ENCODE results near the gene IFI27.

IFI27 gene

GRCh38 chr14:94102768-94103482, 7.6 kb upstream of the IFI27 start:
- no peak for DNase-seq (ENCODE audit: low spot score)

- DNase-seq (ENCODE audit: low spot score): no peak
These were observed 6.9 kb upstream of the IFI27 start for GRCh38 chr14:94103554-94104150.

GRCh38 chr14:94104731-94105130, 5.8 kb upstream of the IFI27 start:
- DNase-seq (ENCODE audit: low spot score): peak; percentile 12

DNA sequence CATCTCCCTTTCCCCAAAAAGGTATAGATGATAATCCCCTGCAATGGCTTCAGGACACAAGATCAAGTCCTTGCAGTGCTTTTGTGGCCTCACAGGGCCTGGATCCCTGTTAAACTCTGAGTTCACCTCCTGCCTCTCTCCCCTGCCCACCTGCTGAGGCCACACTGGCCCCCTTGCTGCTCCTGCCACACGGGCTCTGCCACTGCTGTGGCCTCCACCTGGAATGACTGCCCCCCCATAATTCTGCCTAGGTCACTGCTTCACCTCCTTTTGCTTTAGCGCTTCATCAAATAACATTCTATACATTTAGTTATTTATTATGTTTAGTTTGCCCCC, 653 bp upstream of the IFI27 start:
- DNase-seq (ENCODE audit: low spot score): no peak

- no peak for DNase-seq (ENCODE audit: low spot score)
These were observed 950 bp downstream of the IFI27 start for GRCh38 chr14:94111276-94112095.

GRCh38 chr14:94112513-94113063, 2.1 kb downstream of the IFI27 start:
- DNase-seq (ENCODE audit: low spot score): no peak

DNA sequence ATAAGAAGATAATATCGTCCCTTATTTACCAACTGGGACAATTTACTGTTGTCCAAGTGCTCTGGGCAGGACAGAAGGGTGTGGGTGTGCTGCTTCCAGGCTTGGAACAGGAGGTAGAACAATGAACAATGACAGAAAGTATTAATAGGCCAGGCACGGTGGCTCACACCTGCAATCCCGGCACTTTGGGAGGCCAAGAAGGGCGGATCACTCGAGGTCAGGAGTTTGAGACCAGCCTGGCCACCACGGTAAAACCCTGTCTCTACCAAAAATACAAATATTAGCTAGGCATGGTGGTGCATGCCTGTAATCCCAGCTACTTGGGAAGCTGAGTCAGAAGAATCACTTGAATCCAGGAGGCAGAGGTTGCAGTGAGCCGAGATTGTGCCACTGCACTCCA, 2.5 kb downstream of the IFI27 start:
- DNase-seq (ENCODE audit: low spot score): no peak

DNA sequence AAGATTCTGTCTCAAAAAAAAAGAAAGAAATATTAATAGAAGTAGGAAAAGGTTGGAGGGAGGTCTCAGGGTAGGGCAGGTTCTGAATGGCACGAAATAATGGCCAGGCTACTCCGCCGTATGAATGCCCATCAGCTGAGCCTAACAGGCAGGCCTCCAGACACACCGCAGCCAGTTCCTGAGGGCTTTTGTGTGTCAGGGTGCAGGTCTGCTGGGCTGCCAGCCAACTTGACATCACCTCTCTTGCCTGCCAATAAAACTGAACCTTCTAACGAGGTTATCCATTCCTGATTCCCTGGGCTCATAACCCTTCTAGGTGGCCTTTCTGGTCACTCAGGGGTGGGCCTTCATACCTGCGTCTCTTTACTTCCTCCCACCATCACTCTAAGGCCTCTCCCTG, 3.0 kb downstream of the IFI27 start:
- no peak for DNase-seq (ENCODE audit: low spot score)

GRCh38 chr14:94113908-94114588, 3.5 kb downstream of the IFI27 start:
- DNase-seq (ENCODE audit: low spot score): no peak

GRCh38 chr14:94114589-94115057, 4.1 kb downstream of the IFI27 start:
- DNase-seq (ENCODE audit: low spot score): no peak

GRCh38 chr14:94115058-94115591, 4.6 kb downstream of the IFI27 start:
- DNase-seq (ENCODE audit: low spot score): peak; percentile 62

DNA sequence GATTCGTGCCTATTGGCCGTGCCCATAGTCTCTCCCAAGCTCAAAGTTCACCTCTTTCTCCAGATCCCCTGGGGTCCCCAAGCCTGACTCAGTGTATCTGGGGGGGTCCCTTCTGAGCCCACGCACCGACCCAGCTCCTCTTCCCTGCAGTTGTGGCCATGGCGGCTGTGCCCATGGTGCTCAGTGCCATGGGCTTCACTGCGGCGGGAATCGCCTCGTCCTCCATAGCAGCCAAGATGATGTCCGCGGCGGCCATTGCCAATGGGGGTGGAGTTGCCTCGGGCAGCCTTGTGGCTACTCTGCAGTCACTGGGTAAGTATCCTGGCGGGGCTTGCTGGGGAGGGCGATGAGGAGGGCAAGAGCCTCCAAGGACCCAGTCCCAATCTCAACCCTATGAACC, 5.1 kb downstream of the IFI27 start:
- no peak for DNase-seq (ENCODE audit: low spot score)

- no peak for DNase-seq (ENCODE audit: low spot score)
These were observed 6.2 kb downstream of the IFI27 start for GRCh38 chr14:94116701-94117100.

- no peak for DNase-seq (ENCODE audit: low spot score)
These were observed 7.3 kb downstream of the IFI27 start for GRCh38 chr14:94117856-94118255.

DNA sequence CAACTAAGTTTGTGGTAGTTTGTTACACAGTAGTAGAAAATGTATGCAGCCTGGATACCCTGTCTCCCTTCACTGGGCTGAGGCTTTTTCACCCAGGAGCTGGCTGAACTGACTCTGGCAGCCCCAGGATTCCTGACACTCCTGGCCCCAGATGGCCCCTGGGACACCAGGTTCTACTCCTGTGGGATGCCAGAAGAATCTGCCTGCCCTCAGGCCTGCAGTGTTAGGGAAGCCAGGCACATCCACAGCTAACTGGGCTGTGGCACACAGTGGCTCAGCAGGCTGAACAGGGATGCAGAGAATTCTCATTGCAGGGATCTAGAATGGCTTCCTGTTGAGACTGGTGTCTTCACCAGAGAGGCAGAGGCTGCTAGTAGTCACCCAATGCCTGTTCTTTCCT, 8.5 kb downstream of the IFI27 start:
- DNase-seq (ENCODE audit: low spot score): no peak

DNA sequence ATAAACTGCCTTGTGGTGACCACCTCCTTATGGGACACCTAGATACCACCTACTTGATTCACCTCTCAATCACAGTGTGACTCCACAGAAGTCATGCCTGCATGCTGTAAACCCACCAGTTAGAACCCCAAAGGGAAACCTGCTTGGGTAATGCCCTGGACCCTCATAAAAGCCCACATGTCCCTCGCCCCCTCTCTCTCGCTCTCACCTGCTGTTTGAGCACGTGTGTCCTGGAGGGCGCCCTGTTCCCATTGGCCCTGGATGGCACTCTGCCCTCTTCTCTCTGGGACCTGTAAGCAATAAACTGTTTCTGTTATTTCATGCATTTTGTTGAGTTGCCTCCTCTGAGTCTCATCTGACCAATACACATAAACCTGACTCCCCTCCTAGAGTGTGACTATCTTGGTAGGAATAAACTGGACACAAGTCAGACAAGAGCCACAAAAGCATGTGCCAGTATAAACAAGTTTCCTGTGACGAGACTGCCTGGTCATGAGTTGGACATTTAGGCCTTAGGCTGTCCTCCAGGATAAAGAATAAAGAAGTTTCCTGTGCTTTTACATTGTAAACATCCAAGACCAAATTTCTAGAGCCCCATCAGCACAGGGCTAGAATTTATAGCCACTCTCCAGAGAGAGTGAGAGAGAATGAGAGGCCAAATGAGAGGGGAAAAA, 10.3 kb downstream of the IFI27 start:
- DNase-seq (ENCODE audit: low spot score): no peak

- no peak for DNase-seq (ENCODE audit: low spot score)
These were observed 10.9 kb downstream of the IFI27 start for GRCh38 chr14:94121485-94121884.

DNA sequence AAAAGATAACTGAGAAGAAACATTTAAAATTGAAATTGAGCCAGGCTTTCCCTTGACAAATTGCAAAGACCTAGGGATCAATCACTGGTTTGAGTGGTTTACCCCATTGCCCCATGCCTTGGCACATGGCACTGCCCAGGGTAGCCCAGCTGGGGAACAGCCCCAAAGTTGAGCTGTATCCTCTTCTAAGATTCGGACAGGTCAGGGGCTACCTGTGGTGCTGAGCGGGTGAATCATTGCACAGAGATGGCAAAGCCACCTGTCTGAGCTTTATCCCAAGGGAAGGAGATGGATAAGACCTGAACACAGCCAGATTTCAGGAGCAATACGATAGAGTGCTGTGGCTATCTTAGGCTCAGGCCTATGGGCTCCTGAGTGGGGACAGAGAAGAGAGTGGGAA, 11.9 kb downstream of the IFI27 start:
- DNase-seq (ENCODE audit: low spot score): no peak

- DNase-seq (ENCODE audit: low spot score): no peak
These were observed 12.8 kb downstream of the IFI27 start for GRCh38 chr14:94123296-94123695.

DNA sequence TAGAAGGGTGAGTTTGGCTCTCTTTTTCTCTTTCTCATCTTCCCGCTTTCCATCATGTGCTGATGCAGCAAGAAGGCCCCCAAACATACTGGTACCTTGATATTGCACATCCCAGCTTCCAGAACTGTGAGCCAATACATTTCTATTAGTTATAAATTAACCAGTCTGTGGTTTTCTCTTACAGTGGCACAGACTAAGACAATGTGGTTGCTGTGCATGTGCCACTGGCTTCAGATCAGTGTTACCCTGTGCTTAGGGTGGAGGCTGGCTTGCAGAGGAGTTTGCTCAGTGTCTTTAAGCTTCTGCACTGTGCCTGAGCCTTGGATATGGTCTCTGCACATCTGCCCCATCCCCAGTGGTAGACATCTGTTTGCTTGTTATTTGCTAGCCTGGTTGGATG, 13.3 kb downstream of the IFI27 start:
- DNase-seq (ENCODE audit: low spot score): no peak

DNA sequence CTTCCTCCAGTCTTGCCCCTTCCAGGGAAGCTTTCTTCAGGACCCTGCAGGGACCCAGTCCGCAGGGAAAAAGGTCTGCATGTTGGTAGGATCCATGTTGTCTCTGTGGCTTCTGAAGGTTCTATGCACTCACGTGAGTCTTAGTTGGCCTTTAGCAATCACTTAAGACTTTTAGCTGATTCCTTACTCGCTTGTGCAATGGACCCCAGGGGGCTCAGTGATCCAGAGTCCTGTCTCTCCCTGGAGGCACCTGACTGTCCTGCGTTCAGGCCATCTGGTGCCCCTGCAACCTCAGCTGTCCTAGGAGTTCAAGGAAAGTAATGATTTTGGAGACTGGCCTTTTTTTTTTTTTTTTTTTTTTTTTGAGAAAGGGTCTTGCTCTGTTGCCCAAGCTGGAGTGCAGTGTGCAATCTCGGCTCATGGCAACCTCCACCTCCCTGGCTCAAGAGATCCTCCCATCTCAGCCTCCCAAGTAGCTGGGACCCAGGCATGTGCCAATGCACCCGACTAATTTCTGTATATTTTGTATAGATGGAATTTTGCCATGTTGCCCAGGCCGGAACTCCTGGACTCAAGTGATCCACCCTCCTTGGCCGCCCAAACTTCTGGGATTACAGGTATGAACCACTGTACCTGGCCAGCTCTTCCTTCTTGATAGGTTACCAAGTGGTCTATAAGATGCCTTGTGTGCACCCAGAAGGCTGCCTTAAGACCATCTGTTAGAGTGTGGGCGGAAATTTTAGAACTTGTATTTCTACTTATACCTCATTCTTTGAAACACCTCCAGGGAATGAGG, 14.2 kb downstream of the IFI27 start:
- no peak for DNase-seq (ENCODE audit: low spot score)
